ENCODE measurements around the gene AKT3. TPM values are rescaled to one million over a fixed set of nuclear protein-coding genes. Genes with fewer than 3 reads are reported as not detected.

Gene AKT3
- total RNA-seq, 6 donors from 2014 or later: 23.0 to 51.2 (median 46.8) TPM

- H3K27ac ChIP-seq: no peak overlapping the region
- no peaks in the 10 kb centered on the region for H3K27me3 ChIP-seq
- H3K4me3 ChIP-seq: no peak overlapping the region
- no peak for ATAC-seq (ENCODE audit: low FRiP score in 2 of 2)
- DNase-seq: no peak
- H3K36me3 ChIP-seq: peaks cover 0 to 39% (median 19%) of the 10 kb centered on the region in 4 donors
- WGBS, 2 donors: 85 to 92% methylated on average over 5 of the region's 5 CpGs
- no peaks in the 10 kb centered on the region for H3K9me3 ChIP-seq
- TF ChIP-seq, protein P1, sequence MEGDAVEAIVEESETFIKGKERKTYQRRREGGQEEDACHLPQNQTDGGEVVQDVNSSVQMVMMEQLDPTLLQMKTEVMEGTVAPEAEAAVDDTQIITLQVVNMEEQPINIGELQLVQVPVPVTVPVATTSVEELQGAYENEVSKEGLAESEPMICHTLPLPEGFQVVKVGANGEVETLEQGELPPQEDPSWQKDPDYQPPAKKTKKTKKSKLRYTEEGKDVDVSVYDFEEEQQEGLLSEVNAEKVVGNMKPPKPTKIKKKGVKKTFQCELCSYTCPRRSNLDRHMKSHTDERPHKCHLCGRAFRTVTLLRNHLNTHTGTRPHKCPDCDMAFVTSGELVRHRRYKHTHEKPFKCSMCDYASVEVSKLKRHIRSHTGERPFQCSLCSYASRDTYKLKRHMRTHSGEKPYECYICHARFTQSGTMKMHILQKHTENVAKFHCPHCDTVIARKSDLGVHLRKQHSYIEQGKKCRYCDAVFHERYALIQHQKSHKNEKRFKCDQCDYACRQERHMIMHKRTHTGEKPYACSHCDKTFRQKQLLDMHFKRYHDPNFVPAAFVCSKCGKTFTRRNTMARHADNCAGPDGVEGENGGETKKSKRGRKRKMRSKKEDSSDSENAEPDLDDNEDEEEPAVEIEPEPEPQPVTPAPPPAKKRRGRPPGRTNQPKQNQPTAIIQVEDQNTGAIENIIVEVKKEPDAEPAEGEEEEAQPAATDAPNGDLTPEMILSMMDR (IDR thresholded peaks at IDR 0.05): no peak
- TF ChIP-seq POLR2A (IDR thresholded peaks at IDR 0.05) (no peak), POLR2AphosphoS5 (IDR thresholded peaks at IDR 0.05) (no peak)
- peaks cover 0 to 9% (median 7%) of the 10 kb centered on the region in 4 donors for H3K4me1 ChIP-seq
Measured at GRCh38 chr1:243501002-243501401, 349.0 kb downstream of the AKT3 start.

DNA sequence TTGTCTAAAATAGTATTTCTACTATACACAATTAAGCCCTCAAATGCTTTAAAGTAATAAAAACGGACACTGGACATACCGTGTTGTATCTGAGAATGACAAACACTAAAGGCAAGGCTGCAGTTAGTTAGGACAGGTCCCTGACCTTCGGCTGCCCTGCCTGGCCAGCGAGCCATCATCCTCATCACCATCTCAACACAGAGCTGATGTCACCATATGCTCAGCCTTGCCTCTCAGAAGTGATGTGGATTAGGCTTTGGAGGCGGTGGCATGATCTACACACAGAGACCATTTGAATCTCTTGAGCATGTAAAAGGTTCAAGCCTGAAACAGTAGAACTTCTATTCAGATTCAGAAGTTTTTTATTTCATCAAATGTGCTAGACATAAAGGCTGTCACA is 349.5 kb downstream of the AKT3 start:
- Histone ChIP-seq H3K27me3 (no peaks in the 10 kb centered on the region), H3K36me3 (peaks cover 0 to 40% (median 19%) of the 10 kb centered on the region in 4 donors), H3K9me3 (no peaks in the 10 kb centered on the region), H3K27ac (no peak overlapping the region), H3K4me3 (no peak overlapping the region), H3K4me1 (peaks cover 1 to 10% (median 9%) of the 10 kb centered on the region in 4 donors)
- no peak for DNase-seq
- 82 to 96% methylated on average over 5 of the region's 5 CpGs for WGBS, 2 donors
- TF ChIP-seq POLR2A (IDR thresholded peaks at IDR 0.05): no peak
- TF ChIP-seq POLR2AphosphoS5 (IDR thresholded peaks at IDR 0.05): no peak
- TF ChIP-seq, protein P1 (IDR thresholded peaks at IDR 0.05): no peak
- TF ChIP-seq EP300 (IDR thresholded peaks at IDR 0.05): no peak
- no peak for ATAC-seq (ENCODE audit: low FRiP score in 2 of 2)

GRCh38 chr1:243499711-243500110 is 350.3 kb downstream of the AKT3 start:
- H3K4me3 ChIP-seq: no peak overlapping the region
- H3K36me3 ChIP-seq: peaks cover 0 to 44% (median 21%) of the 10 kb centered on the region in 4 donors
- TF ChIP-seq, protein P1 (IDR thresholded peaks at IDR 0.05): no peak
- TF ChIP-seq POLR2A (IDR thresholded peaks at IDR 0.05) (no peak), POLR2AphosphoS5 (IDR thresholded peaks at IDR 0.05) (no peak)
- no peaks in the 10 kb centered on the region for H3K9me3 ChIP-seq
- DNase-seq (peak in 1 of 2 donors; percentile 66), ATAC-seq (ENCODE audit: low FRiP score in 2 of 2) (no peak)
- WGBS, 2 donors: 95 to 96% methylated on average over 10 of the region's 10 CpGs
- peaks cover 3 to 14% (median 12%) of the 10 kb centered on the region in 4 donors for H3K4me1 ChIP-seq
- H3K27me3 ChIP-seq: no peaks in the 10 kb centered on the region
- H3K27ac ChIP-seq: no peak overlapping the region

DNA sequence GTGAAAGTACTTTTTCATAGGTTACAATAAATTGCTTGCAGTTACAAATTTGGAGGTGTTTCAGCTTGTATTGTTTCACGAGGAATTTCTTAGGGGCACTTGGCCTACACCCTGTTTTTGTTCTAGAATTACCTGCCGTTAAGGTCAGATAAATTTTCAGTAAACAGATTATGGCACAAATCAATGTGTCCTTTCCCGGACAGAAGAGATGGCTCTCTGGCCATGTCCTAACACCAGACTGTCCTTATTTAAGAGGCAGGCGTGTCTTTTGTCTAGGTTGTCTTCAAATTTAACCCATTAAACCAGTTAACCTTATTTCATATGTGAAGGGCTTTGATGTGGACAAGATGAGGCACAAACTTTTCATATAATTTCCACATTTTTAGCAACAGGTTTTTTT is 350.8 kb downstream of the AKT3 start:
- Histone ChIP-seq H3K27ac (no peak overlapping the region), H3K4me1 (peaks cover 3 to 14% (median 12%) of the 10 kb centered on the region in 4 donors), H3K27me3 (no peaks in the 10 kb centered on the region), H3K36me3 (peaks cover 0 to 40% (median 21%) of the 10 kb centered on the region in 4 donors), H3K4me3 (no peak overlapping the region), H3K9me3 (no peaks in the 10 kb centered on the region)
- WGBS, 2 donors: 88 to 89% methylated on average over 4 of the region's 4 CpGs
- no peak for DNase-seq
- TF ChIP-seq EP300 (IDR thresholded peaks at IDR 0.05) (no peak), POLR2AphosphoS5 (IDR thresholded peaks at IDR 0.05) (no peak), POLR2A (IDR thresholded peaks at IDR 0.05) (no peak)
- TF ChIP-seq, protein P1 (IDR thresholded peaks at IDR 0.05): no peak
- ATAC-seq (ENCODE audit: low FRiP score in 2 of 2): no peak

DNA sequence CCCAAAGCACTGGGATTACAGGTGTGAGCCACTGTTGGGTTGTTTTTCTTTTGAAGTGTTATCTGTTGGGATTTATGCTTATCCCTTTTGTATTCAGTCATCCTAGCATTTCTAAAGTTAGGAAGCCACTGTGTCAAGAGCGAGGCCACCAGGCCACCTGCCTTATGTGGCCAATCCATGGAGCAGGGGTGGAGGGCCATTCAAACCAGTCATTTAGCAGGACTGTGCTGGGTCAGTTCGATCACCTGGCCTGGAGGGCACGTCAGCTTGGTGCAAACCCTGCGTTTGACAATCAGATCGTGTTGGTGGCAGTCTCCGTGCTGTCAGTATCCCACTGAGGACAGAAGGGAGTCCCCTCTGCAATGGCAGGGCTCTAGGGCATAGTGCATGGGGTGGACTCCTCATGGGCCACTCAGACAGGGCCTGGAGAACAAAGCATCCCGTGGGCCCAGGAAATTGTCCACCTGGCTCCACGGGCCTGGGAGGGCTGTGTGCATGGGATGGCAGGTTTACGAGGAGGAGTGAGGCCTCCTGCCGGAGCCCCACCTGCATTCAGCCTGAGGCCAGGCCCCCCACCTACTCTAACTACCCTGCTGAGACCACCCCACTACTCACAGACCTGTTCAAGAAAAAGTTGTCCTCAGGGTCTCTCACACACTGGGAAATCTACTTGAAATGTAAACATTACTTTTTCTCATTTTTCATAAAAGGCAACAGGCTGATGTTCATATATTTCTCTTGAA is 351.9 kb downstream of the AKT3 start:
- DNase-seq: no peak
- no peak overlapping the region for H3K27ac ChIP-seq
- ATAC-seq (ENCODE audit: low FRiP score in 2 of 2): no peak
- WGBS, 2 donors: 90 to 100% methylated on average over 3 to 9 of the region's 10 CpGs
- H3K36me3 ChIP-seq: peaks cover 0 to 38% (median 19%) of the 10 kb centered on the region in 4 donors
- TF ChIP-seq EP300 (IDR thresholded peaks at IDR 0.05): no peak
- TF ChIP-seq, protein P1 (IDR thresholded peaks at IDR 0.05): no peak
- TF ChIP-seq POLR2A (IDR thresholded peaks at IDR 0.05): no peak
- TF ChIP-seq POLR2AphosphoS5 (IDR thresholded peaks at IDR 0.05): no peak
- H3K4me1 ChIP-seq: peaks cover 3 to 14% (median 12%) of the 10 kb centered on the region in 4 donors
- no peaks in the 10 kb centered on the region for H3K9me3 ChIP-seq
- H3K4me3 ChIP-seq: no peak overlapping the region
- no peaks in the 10 kb centered on the region for H3K27me3 ChIP-seq

Data from upper lobe of left lung (tissue), 6 donors.